Tibial nerve (tissue), 4 donors: ENCODE data around the gene CMTM5.

Source experiments
- CTCF ChIP-seq, 5 experiments: fragments of 200-600 bp in 3 of 5; fragments of 450-650 bp in 2 of 5; sonication (generic) in 3 of 5; IDR thresholded peaks; one replicate each; pipeline ENCODE4 v1.5.1; 2016 to 2019; ENCODE audit warnings: antibody characterized with exemption in 5 of 5, mild to moderate bottlenecking in 3 of 5, moderate library complexity in 2 of 5
- EP300 ChIP-seq, 2 donors: sonication (generic); formaldehyde crosslinking; IDR thresholded peaks; one replicate each; pipeline ENCODE4 v1.6.1; 2017; ENCODE audit warnings: antibody characterized with exemption in 2 of 2, mild to moderate bottlenecking in 1 of 2
- POLR2A ChIP-seq, 2 donors: fragments of 450-650 bp; IDR thresholded peaks; one replicate each; pipeline ENCODE4 v1.6.1; 2017; ENCODE audit warnings: antibody characterized with exemption in 2 of 2, mild to moderate bottlenecking in 2 of 2, moderate library complexity in 2 of 2

GRCh38 chr14:23379366-23380196, 2.7 kb downstream of the CMTM5 start:
- TF ChIP-seq CTCF (IDR thresholded peaks at IDR 0.05) (peak; percentile 85 to 93 (median 88)), EP300 (IDR thresholded peaks at IDR 0.05) (peak in 1 of 2 donors; percentile 49), POLR2A (IDR thresholded peaks at IDR 0.05) (no peak)
